ENCODE data around the gene BACE1. TPM values are rescaled to one million over a fixed set of nuclear protein-coding genes. Genes with fewer than 3 reads are reported as not detected.

The BACE1 gene
- total and polyA plus RNA-seq, 2 of the 13 experiments (the other 11 are each of a cell fraction or from before 2014, with no cell fraction given): 7.5 to 17.9 TPM

DNA sequence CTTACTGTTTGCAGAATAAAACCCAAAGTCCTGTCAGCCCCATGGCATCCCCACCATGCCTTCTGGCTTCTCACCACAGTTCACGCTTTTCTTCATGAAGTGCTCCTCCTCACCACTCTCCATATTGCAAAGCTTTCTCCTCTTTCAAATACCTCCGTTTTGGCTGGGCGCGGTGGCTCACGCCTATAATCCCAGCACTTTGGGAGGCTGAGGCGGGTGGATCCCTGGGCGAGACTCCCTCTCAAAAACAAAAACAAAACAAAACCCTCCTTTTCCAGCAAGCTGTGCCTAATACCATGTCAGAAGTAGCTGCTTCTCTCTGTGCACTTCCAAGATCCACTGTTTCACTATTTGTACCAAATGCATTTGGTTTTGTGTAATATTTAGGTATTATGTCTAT lies 6.7 kb downstream of the BACE1 start:
- H3K4me3 ChIP-seq (replicated peaks in 1 of 3; ENCODE audit: insufficient read depth in 1 of 3, low read depth in 2 of 3, low read length in 3 of 3): no peak overlapping the region
- no peak for TF ChIP-seq CBFB (CRISPR knock-in tag; IDR thresholded peaks at IDR 0.05)
- no peak for TF ChIP-seq ARID3A (IDR thresholded peaks at IDR 0.05; ENCODE audit: low read depth, low read length)
- TF ChIP-seq MIER3 (CRISPR knock-in tag; IDR thresholded peaks at IDR 0.05; ENCODE audit: borderline replicate concordance): no peak
- TF ChIP-seq, protein P1, sequence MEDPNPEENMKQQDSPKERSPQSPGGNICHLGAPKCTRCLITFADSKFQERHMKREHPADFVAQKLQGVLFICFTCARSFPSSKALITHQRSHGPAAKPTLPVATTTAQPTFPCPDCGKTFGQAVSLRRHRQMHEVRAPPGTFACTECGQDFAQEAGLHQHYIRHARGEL (CRISPR knock-in tag; IDR thresholded peaks at IDR 0.05): no peak
- no peak for TF ChIP-seq SMAD9 (CRISPR knock-in tag; IDR thresholded peaks at IDR 0.05)
- no peak for TF ChIP-seq RARG (CRISPR knock-in tag; IDR thresholded peaks at IDR 0.05; ENCODE audit: low read depth)
- TF ChIP-seq SOX6 (IDR thresholded peaks at IDR 0.05): no peak
- TF ChIP-seq SOX6 (CRISPR knock-in tag; IDR thresholded peaks at IDR 0.05): no peak
- no peak for TF ChIP-seq ZBTB1 (CRISPR knock-in tag; IDR thresholded peaks at IDR 0.05; ENCODE audit: borderline replicate concordance)
- DNase-seq (ENCODE audit: low spot score) (no peak), FAIRE-seq (no peak), ATAC-seq (no peak)
- H3K4me2 ChIP-seq (ENCODE audit: low read depth, low read length): no peak overlapping the region
- intact Hi-C loops (cut with micrococcal nuclease; ENCODE audit: unreplicated experiment): no loop called here
- no peak overlapping the region for H2AFZ ChIP-seq (ENCODE audit: low read length)
- no peaks in the 10 kb centered on the region for H3K36me3 ChIP-seq (replicated peaks in 1 of 2; ENCODE audit: control insufficient read depth in 1 of 2, insufficient read depth in 2 of 2, low read length in 2 of 2)
- BruUV-seq (replicated peaks): no TSS peak
- 96% methylated on average over 7 of the region's 7 CpGs for WGBS (ENCODE audit: low lambda C conversion rate)
- ChIA-PET POLR2A (interaction anchor here (0.8 to 1.5 kb wide), 3 partner anchors 9 to 10 kb away, joined by 3 to 5 read pairs (median 3); no protein-coding TSS in a partner anchor), CTCF (ENCODE audit: low intra/inter-chr PET ratio, low total read pairs) (no interaction called here)
- H3K9me3 ChIP-seq (ENCODE audit: low read length): no peaks in the 10 kb centered on the region
- no peak overlapping the region for H3K9ac ChIP-seq (ENCODE audit: insufficient read depth, low read depth, low read length)
- H3K79me2 ChIP-seq (ENCODE audit: insufficient read depth, low read length): no peaks in the 10 kb centered on the region
- H4K20me1 ChIP-seq (ENCODE audit: insufficient read depth, low read length): no peaks in the 10 kb centered on the region
- no peaks in the 10 kb centered on the region; a peak in 1 of 5 replicates for H3K27me3 ChIP-seq (ENCODE audit: control insufficient read depth in 1 of 2, insufficient read depth in 2 of 2, low read length in 2 of 2)
- in situ Hi-C loops (cut with HindIII; ENCODE audit: extremely low pct_ligation_motif_present, low pct_unique_long_range_greater_than_20kb): no loop called here
- no peak overlapping the region for H3K27ac ChIP-seq (ENCODE audit: extremely low read length, insufficient read depth, low read length)
- peaks cover 32% of the 10 kb centered on the region for H3K4me1 ChIP-seq (ENCODE audit: insufficient read depth, low read length)
